Measurements from ENCODE around the gene FRMD6. TPM values are rescaled to one million over a fixed set of nuclear protein-coding genes. Genes with fewer than 3 reads are reported as not detected.

The FRMD6 gene
- total RNA-seq, 1 experiment from 2014 or later = 9.6 TPM

GRCh38 chr14:51653079-51653774 is 1.5 kb downstream of the FRMD6 start:
- H2BK5ac ChIP-seq (ENCODE audit: insufficient read length, low read length) = no peak overlapping the region
- no peak overlapping the region for H2AFZ ChIP-seq (ENCODE audit: low read length)
- no peak overlapping the region for H3K14ac ChIP-seq (ENCODE audit: insufficient read depth, low read length)
- Mint-ChIP-seq H3K27me3 (ENCODE audit: low read depth) (no peaks in the 10 kb centered on the region), H3K36me3 (ENCODE audit: insufficient read depth in 1 of 3, low read depth in 3 of 3) (no peaks in the 10 kb centered on the region), H3K4me1 (peaks cover 26% of the 10 kb centered on the region in 2 experiments), H3K4me3 (peak overlapping the region; percentile 86 to 91), H3K9me3 (no peaks in the 10 kb centered on the region; a peak in 1 of 5 replicates), H3K27ac (no peak overlapping the region)
- TF ChIP-seq CTCF (conservative IDR thresholded peaks at IDR 0.05) = no peak
- no peak overlapping the region for H3K4ac ChIP-seq (ENCODE audit: low read depth, low read length)
- H3K4me2 ChIP-seq (ENCODE audit: insufficient read depth, insufficient read length, low read length) = peak overlapping the region; percentile 94
- peaks cover 6% of the 10 kb centered on the region; the same call in 1 of the 2 replicates for H3K4me1 ChIP-seq (ENCODE audit: insufficient read depth, low read length)
- H3K9me3 ChIP-seq (ENCODE audit: control insufficient read depth, low read depth, low read length) = no peaks in the 10 kb centered on the region
- H3K56ac ChIP-seq (ENCODE audit: insufficient read length, low read depth, low read length) = no peak overlapping the region
- H3K27ac ChIP-seq (ENCODE audit: insufficient read length, low read depth, low read length) = no peak overlapping the region
- no peak overlapping the region for H2BK20ac ChIP-seq (ENCODE audit: low read depth, low read length, poor library complexity, severe bottlenecking)
- no peak overlapping the region for H4K8ac ChIP-seq (replicated peaks; ENCODE audit: insufficient read length, low read depth, low read length)
- H4K91ac ChIP-seq (ENCODE audit: insufficient read length, low read depth, low read length) = no peak overlapping the region
- no peak overlapping the region for H2BK15ac ChIP-seq (ENCODE audit: low read depth, low read length)
- H3K27me3 ChIP-seq (ENCODE audit: insufficient read depth, low read length) = no peaks in the 10 kb centered on the region
- H3K79me2 ChIP-seq (ENCODE audit: insufficient read depth, low read length) = no peaks in the 10 kb centered on the region
- H2BK120ac ChIP-seq (ENCODE audit: low read depth, low read length, poor library complexity, severe bottlenecking) = no peak overlapping the region
- H2BK12ac ChIP-seq (ENCODE audit: insufficient read length, low read depth, low read length) = no peak overlapping the region
- no peaks in the 10 kb centered on the region for H4K20me1 ChIP-seq (ENCODE audit: control insufficient read depth, insufficient read depth, insufficient read length)
- H3K18ac ChIP-seq (ENCODE audit: insufficient read length, low read depth, low read length) = no peak overlapping the region
- H3K23me2 ChIP-seq (ENCODE audit: insufficient read length, low read depth, low read length, poor library complexity, severe bottlenecking) = peaks cover 19% of the 10 kb centered on the region
- H3K79me1 ChIP-seq (ENCODE audit: insufficient read depth, low read depth, low read length, poor library complexity, severe bottlenecking) = no peaks in the 10 kb centered on the region
- no peak overlapping the region for H3T11ph ChIP-seq (ENCODE audit: low read length)
- no CpG with 5 or more reads among the region's 6 CpGs for WGBS (ENCODE audit: extremely low coverage, insufficient read length, low lambda C conversion rate)
- no peak overlapping the region for H2AK5ac ChIP-seq (ENCODE audit: insufficient read length, low read length)
- DNase-seq = no peak
- H4K5ac ChIP-seq (ENCODE audit: insufficient read length, low read depth, low read length) = no peak overlapping the region
- peak overlapping the region; percentile 63 for H3K9ac ChIP-seq (ENCODE audit: extremely low read depth, insufficient read length, low read length)
- no peak overlapping the region for H3K23ac ChIP-seq (ENCODE audit: insufficient read length, low read depth, low read length)

Data from H9 (cell line).